ENCODE measurements around the gene TEX28. TPM values are rescaled to one million over a fixed set of nuclear protein-coding genes. Genes with fewer than 3 reads are reported as not detected.

TEX28 gene
- total RNA-seq, 1 experiment from 2014 or later: not detected

DNA sequence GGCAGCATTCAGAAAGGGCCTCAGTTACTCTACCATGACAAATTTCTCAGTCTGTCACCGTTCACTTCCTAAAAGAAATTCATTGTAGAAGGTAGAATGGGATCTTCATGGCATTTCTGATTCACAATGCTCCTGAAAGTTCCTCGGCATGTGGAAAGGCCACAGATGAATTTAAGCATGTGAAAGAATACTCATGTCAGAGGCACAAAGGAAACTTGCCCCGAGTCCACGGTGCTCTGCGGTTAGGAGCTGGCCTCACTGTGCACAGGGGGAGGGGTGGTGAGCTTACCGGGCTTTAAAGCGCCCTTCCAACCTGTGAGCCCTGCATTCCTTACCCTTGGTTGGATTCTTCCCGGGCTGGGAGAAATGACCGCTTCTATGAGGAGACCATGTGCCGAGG, 9.9 kb upstream of the TEX28 start:
- no peak for TF ChIP-seq CEBPB (IDR thresholded peaks at IDR 0.05; ENCODE audit: low read depth)
- TF ChIP-seq, protein P1, sequence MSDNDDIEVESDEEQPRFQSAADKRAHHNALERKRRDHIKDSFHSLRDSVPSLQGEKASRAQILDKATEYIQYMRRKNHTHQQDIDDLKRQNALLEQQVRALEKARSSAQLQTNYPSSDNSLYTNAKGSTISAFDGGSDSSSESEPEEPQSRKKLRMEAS (IDR thresholded peaks at IDR 0.05): no peak
- no peak for TF ChIP-seq TCF7L2 (IDR thresholded peaks at IDR 0.05; ENCODE audit: borderline replicate concordance, extremely low read depth, insufficient read depth, insufficient read length)
- no peak for TF ChIP-seq YY1 (IDR thresholded peaks at IDR 0.05; ENCODE audit: extremely low read depth, insufficient replicate concordance, low read depth, low read length)
- TF ChIP-seq, protein P2, sequence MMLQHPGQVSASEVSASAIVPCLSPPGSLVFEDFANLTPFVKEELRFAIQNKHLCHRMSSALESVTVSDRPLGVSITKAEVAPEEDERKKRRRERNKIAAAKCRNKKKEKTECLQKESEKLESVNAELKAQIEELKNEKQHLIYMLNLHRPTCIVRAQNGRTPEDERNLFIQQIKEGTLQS (IDR thresholded peaks at IDR 0.05): no peak
- TF ChIP-seq REST (IDR thresholded peaks at IDR 0.05; ENCODE audit: low read depth): no peak
- no peak for TF ChIP-seq SP1 (IDR thresholded peaks at IDR 0.05; ENCODE audit: low read depth)
- TF ChIP-seq ZNF274 (IDR thresholded peaks at IDR 0.05; ENCODE audit: low read depth, low read length): no peak
- no peak for TF ChIP-seq EZH2phosphoT487 (IDR thresholded peaks at IDR 0.05; ENCODE audit: borderline replicate concordance)
- TF ChIP-seq ZFX (IDR thresholded peaks at IDR 0.05): no peak
- TF ChIP-seq, protein P3, sequence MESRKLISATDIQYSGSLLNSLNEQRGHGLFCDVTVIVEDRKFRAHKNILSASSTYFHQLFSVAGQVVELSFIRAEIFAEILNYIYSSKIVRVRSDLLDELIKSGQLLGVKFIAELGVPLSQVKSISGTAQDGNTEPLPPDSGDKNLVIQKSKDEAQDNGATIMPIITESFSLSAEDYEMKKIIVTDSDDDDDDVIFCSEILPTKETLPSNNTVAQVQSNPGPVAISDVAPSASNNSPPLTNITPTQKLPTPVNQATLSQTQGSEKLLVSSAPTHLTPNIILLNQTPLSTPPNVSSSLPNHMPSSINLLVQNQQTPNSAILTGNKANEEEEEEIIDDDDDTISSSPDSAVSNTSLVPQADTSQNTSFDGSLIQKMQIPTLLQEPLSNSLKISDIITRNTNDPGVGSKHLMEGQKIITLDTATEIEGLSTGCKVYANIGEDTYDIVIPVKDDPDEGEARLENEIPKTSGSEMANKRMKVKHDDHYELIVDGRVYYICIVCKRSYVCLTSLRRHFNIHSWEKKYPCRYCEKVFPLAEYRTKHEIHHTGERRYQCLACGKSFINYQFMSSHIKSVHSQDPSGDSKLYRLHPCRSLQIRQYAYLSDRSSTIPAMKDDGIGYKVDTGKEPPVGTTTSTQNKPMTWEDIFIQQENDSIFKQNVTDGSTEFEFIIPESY (IDR thresholded peaks at IDR 0.05; ENCODE audit: extremely low read depth, insufficient replicate concordance, low read length): no peak
- TF ChIP-seq EGR1 (IDR thresholded peaks at IDR 0.05; ENCODE audit: low read depth): no peak
- TF ChIP-seq SRF (IDR thresholded peaks at IDR 0.05; ENCODE audit: low read depth): no peak
- no peak for TF ChIP-seq RAD21 (IDR thresholded peaks at IDR 0.05; ENCODE audit: low read depth)
- no peak for TF ChIP-seq POLR2A (IDR thresholded peaks at IDR 0.05; ENCODE audit: borderline replicate concordance, extremely low read depth, insufficient read depth, insufficient read length)
- TF ChIP-seq CBX3 (IDR thresholded peaks at IDR 0.05; ENCODE audit: low read depth): no peak
- TF ChIP-seq ELF1 (IDR thresholded peaks at IDR 0.05; ENCODE audit: borderline replicate concordance, low read depth): no peak
- no peaks in the 10 kb centered on the region for H3K36me3 ChIP-seq (ENCODE audit: control insufficient read depth in 1 of 2, insufficient read depth in 2 of 2, low read length in 2 of 2)
- H3K9me3 ChIP-seq (ENCODE audit: control insufficient read depth in 1 of 2, insufficient read depth in 1 of 2, low read depth in 1 of 2, low read length in 2 of 2): no peaks in the 10 kb centered on the region
- no peak for ATAC-seq
- no peak overlapping the region for H3K9ac ChIP-seq (ENCODE audit: low read length)
- no peak overlapping the region for H3K4me3 ChIP-seq (replicated peaks in 1 of 2; ENCODE audit: low read depth in 1 of 2, low read length in 2 of 2)
- 0 out of 4 replicates have a peak, but pooled peaks cover 0 to 4% of the 10 kb centered on the region in 2 experiments for H3K4me1 ChIP-seq (ENCODE audit: control insufficient read depth in 1 of 2, insufficient read depth in 2 of 2, low read length in 2 of 2)
- H2AFZ ChIP-seq (ENCODE audit: low read depth, low read length, poor library complexity, severe bottlenecking): no peak overlapping the region
- no peak overlapping the region for H3K27ac ChIP-seq (ENCODE audit: low read depth, low read length)
- H3K9me2 ChIP-seq (ENCODE audit: insufficient read depth): no peaks in the 10 kb centered on the region
- H3K27me3 ChIP-seq (ENCODE audit: insufficient read depth, low read length): no peaks in the 10 kb centered on the region
- H3K4me2 ChIP-seq (ENCODE audit: low read length): no peak overlapping the region
- no peaks in the 10 kb centered on the region for H3K79me2 ChIP-seq (ENCODE audit: insufficient read depth, low read length)
- ChIA-PET POLR2A (no interaction called here), RAD21 (ENCODE audit: low non-redundant PET in 1 of 2, low total read pairs in 2 of 2, uncharacterized antibody in 2 of 2, unreplicated experiment in 2 of 2) (no interaction called here), CTCF (no interaction called here)
- intact Hi-C loops (cut with micrococcal nuclease): no loop called here
- no peaks in the 10 kb centered on the region for H4K20me1 ChIP-seq (ENCODE audit: insufficient read depth)
- DNase-seq (ENCODE audit: low read depth, low spot score): no peak
- no TSS peak for BruUV-seq (replicated peaks)

Measured in HCT116 (cell line).